IPS-20b (cell line): ENCODE data around the gene GADD45A.

Experiments
- H3K27ac ChIP-seq: one replicate; pipeline ENCODE4 v1.5.1; 2013; ENCODE audit warnings: low read length
- H3K27me3 ChIP-seq: 2 replicates; pipeline ENCODE4 v1.6.1; 2013; ENCODE audit warnings: mild to moderate bottlenecking, low read length, inconsistent platforms; ENCODE audit not compliant: insufficient read depth
- H3K36me3 ChIP-seq: 2 replicates; pipeline ENCODE4 v1.6.1; 2013; ENCODE audit warnings: low read depth, mild to moderate bottlenecking, inconsistent platforms, low read length, moderate library complexity; ENCODE audit not compliant: insufficient read depth
- H3K4me1 ChIP-seq: 2 replicates; pipeline ENCODE4 v1.6.1; 2013; ENCODE audit warnings: mild to moderate bottlenecking, control low read depth, inconsistent platforms, low read length, moderate library complexity; ENCODE audit not compliant: insufficient read depth
- H3K4me3 ChIP-seq: 2 replicates; pipeline ENCODE4 v1.5.1; 2013; ENCODE audit warnings: mild to moderate bottlenecking, low read length, inconsistent platforms
- H3K9ac ChIP-seq: 2 replicates; pipeline ENCODE4 v1.6.1; 2013; ENCODE audit warnings: low read depth, mild to moderate bottlenecking, inconsistent platforms, low read length, moderate library complexity
- H3K9me3 ChIP-seq: 2 replicates; pipeline ENCODE4 v1.6.1; 2013; ENCODE audit warnings: mild to moderate bottlenecking, low read depth, low read length, inconsistent platforms; ENCODE audit not compliant: insufficient read depth

GADD45A gene

GRCh38 chr1:67711855-67712212, 26.8 kb downstream of the GADD45A start:
- H3K4me3 ChIP-seq: no peak overlapping the region
- H3K9ac ChIP-seq: no peak overlapping the region
- no peaks in the 10 kb centered on the region for H3K27me3 ChIP-seq
- H3K9me3 ChIP-seq: no peaks in the 10 kb centered on the region
- H3K27ac ChIP-seq: no peak overlapping the region
- 0 out of 2 replicates have a peak, but pooled peaks cover 3% of the 10 kb centered on the region for H3K4me1 ChIP-seq
- no peaks in the 10 kb centered on the region for H3K36me3 ChIP-seq

DNA sequence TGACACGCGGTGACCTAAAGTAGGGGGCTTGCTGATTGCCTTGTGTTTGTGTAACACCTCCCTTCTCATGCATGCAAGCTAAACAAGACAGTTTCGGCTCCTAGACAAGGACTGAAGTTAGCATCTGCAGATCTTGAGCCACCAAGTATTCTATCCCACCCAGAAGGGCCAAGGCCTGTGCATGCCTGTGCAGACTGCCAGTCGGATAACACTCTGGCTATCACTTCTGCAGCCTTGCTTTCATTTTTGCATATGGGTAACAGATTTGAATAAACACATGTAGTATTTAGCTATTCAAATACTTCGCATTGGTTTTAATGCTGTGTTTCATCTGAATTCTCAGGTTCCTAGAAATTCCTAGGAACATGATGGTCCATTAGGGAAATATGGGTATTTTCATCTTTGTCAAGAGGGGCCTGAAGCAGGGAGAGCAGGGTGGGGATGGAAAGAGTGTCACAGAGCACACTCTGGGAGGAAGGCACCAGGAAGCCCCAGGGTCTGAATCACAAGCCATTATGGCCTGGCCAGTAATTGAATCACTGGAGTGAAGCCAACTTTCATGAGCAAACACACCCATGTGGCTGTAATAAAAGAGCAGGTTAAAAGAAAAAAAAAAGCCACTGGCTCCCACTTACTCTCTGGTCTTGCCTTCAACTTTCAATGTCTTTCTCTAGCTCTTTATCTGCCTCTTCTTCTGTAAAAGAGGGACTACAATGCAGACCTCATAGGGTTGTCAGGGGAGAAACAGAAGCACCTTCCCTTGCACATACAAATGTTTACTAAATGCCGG, 28.3 kb downstream of the GADD45A start:
- no peaks in the 10 kb centered on the region for H3K9me3 ChIP-seq
- no peak overlapping the region for H3K27ac ChIP-seq
- H3K27me3 ChIP-seq: no peaks in the 10 kb centered on the region
- no peak overlapping the region for H3K4me3 ChIP-seq
- no peaks in the 10 kb centered on the region for H3K36me3 ChIP-seq
- 0 out of 2 replicates have a peak, but pooled peaks cover 3% of the 10 kb centered on the region for H3K4me1 ChIP-seq
- H3K9ac ChIP-seq: no peak overlapping the region

GRCh38 chr1:67715819-67716218, 30.8 kb downstream of the GADD45A start:
- H3K4me1 ChIP-seq: peaks cover 4% of the 10 kb centered on the region; the same call in 1 of the 2 replicates
- no peak overlapping the region for H3K4me3 ChIP-seq
- no peaks in the 10 kb centered on the region for H3K9me3 ChIP-seq
- H3K27me3 ChIP-seq: no peaks in the 10 kb centered on the region
- no peaks in the 10 kb centered on the region for H3K36me3 ChIP-seq
- H3K9ac ChIP-seq: no peak overlapping the region
- no peak overlapping the region for H3K27ac ChIP-seq

GRCh38 chr1:67716800-67717199, 31.8 kb downstream of the GADD45A start:
- Histone ChIP-seq H3K4me1 (peaks cover 13% of the 10 kb centered on the region; the same call in 1 of the 2 replicates), H3K9me3 (no peaks in the 10 kb centered on the region), H3K36me3 (no peaks in the 10 kb centered on the region), H3K9ac (no peak overlapping the region), H3K27ac (no peak overlapping the region), H3K4me3 (no peak overlapping the region), H3K27me3 (no peaks in the 10 kb centered on the region)

DNA sequence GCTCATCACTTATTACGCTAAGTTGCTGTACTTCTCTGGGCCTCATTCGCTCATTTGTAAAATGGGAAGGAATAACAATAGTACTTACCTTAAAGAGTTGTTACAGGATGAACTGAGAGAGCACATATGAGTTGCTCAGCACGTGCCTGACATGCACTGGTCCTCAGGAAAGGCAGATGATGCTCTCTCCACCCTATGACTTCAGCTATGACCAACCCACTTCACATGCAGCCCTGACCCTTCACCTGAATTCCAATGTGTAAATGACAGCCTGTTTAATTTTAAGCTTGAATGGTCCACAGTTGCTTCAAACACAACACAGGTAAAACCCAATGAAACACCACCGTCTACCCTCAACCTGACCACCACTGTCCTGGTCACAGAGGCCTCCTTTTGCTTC, 32.9 kb downstream of the GADD45A start:
- H3K4me1 ChIP-seq: peaks cover 16% of the 10 kb centered on the region
- H3K27ac ChIP-seq: no peak overlapping the region
- no peaks in the 10 kb centered on the region for H3K36me3 ChIP-seq
- H3K27me3 ChIP-seq: no peaks in the 10 kb centered on the region
- no peak overlapping the region for H3K4me3 ChIP-seq
- H3K9me3 ChIP-seq: no peaks in the 10 kb centered on the region
- H3K9ac ChIP-seq: no peak overlapping the region

- H3K4me1 ChIP-seq: peaks cover 18% of the 10 kb centered on the region
- no peaks in the 10 kb centered on the region for H3K36me3 ChIP-seq
- no peaks in the 10 kb centered on the region for H3K9me3 ChIP-seq
- no peak overlapping the region for H3K4me3 ChIP-seq
- H3K27me3 ChIP-seq: no peaks in the 10 kb centered on the region
- no peak overlapping the region for H3K9ac ChIP-seq
- H3K27ac ChIP-seq: no peak overlapping the region
Observed at GRCh38 chr1:67719329-67720196, 34.6 kb downstream of the GADD45A start.

GRCh38 chr1:67721112-67721511, 36.1 kb downstream of the GADD45A start:
- Histone ChIP-seq H3K4me3 (no peak overlapping the region), H3K36me3 (no peaks in the 10 kb centered on the region), H3K4me1 (peaks cover 18% of the 10 kb centered on the region), H3K27me3 (no peaks in the 10 kb centered on the region), H3K27ac (no peak overlapping the region), H3K9ac (no peak overlapping the region), H3K9me3 (no peaks in the 10 kb centered on the region)

DNA sequence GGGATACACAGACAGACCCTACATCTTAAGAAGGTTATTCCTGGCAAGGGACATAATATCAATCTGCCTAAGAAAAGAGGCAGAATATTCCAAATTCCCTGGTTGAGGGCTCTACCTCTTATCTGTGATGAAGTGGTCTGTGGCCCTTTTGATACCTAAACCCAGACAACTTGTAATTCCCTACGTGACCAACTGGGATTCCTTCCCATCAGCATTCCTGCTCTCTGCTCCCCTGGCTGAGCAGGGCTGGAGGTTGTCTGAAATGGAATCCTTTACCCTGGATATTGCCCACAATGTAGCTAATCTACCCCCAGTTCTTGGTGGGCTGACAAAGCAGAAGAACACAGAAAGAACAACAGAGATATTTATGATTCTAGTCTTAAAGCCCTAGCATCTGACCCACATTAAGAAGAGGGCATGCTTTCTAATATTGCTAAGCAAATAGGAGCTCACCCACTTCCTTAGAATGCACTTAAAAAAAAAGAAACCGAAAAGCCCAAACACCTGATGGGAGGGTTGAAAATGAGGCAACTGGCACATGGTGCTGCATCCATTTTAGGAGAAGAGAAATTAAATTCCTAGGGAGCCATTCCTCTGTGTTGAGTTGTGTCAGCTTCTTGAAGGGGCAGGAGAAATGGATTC, 36.8 kb downstream of the GADD45A start:
- H3K4me1 ChIP-seq: peaks cover 18% of the 10 kb centered on the region
- no peaks in the 10 kb centered on the region for H3K9me3 ChIP-seq
- H3K9ac ChIP-seq: no peak overlapping the region
- H3K27ac ChIP-seq: no peak overlapping the region
- no peaks in the 10 kb centered on the region for H3K36me3 ChIP-seq
- H3K4me3 ChIP-seq: no peak overlapping the region
- H3K27me3 ChIP-seq: no peaks in the 10 kb centered on the region

DNA sequence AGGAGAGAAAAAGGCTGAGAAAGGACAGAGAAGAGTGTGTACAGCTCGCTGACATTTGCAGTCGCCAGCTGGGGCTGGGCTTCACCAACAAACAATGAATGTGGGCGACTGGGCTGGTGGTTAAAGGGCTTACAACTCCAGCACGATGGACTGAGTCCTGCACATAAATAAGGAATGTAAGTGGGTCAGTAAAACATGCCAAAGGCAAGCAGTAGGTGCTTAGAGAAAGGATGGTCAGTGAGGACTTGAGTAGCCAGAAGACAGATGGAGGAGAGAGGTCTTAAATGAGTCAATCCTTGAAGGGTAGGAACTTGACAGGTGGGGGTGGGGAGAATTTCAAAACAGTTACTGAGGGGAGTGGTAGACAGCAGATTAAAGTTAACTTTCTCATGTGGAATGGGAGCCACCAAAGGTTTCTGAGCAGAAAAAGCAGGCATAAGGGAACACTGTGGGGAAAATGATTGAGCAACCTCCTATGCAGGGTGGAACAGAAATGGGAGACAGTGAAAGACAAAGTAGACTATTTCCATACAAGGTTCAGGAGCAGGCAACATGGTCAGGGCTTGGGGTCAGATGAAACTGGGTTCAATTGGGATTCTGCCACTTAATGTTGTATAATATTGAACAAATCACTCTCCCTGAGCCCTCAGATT, 37.4 kb downstream of the GADD45A start:
- H3K27me3 ChIP-seq: no peaks in the 10 kb centered on the region
- no peaks in the 10 kb centered on the region for H3K9me3 ChIP-seq
- no peak overlapping the region for H3K27ac ChIP-seq
- H3K36me3 ChIP-seq: no peaks in the 10 kb centered on the region
- H3K4me1 ChIP-seq: peaks cover 18% of the 10 kb centered on the region
- no peak overlapping the region for H3K4me3 ChIP-seq
- no peak overlapping the region for H3K9ac ChIP-seq

GRCh38 chr1:67723126-67723525, 38.1 kb downstream of the GADD45A start:
- no peak overlapping the region for H3K27ac ChIP-seq
- H3K36me3 ChIP-seq: no peaks in the 10 kb centered on the region
- no peaks in the 10 kb centered on the region for H3K27me3 ChIP-seq
- H3K9me3 ChIP-seq: no peaks in the 10 kb centered on the region
- H3K4me1 ChIP-seq: peaks cover 18% of the 10 kb centered on the region
- no peak overlapping the region for H3K4me3 ChIP-seq
- no peak overlapping the region for H3K9ac ChIP-seq

- Histone ChIP-seq H3K9me3 (no peaks in the 10 kb centered on the region), H3K4me3 (no peak overlapping the region), H3K4me1 (peaks cover 18% of the 10 kb centered on the region), H3K36me3 (no peaks in the 10 kb centered on the region), H3K27ac (no peak overlapping the region), H3K27me3 (no peaks in the 10 kb centered on the region), H3K9ac (peak overlapping the region; percentile 7; the same call in 1 of the 2 replicates)
Observed at GRCh38 chr1:67723620-67724019, 38.6 kb downstream of the GADD45A start.
